ENCODE results near the gene METTL23. TPM values are rescaled to one million over a fixed set of nuclear protein-coding genes. Genes with fewer than 3 reads are reported as not detected.

Gene METTL23
- total RNA-seq, 1 donor from 2014 or later = 31.6 TPM

GRCh38 chr17:76685846-76686245, 40.8 kb upstream of the METTL23 start:
- Histone ChIP-seq H3K27ac (no peak overlapping the region), H3K4me3 (no peak overlapping the region), H3K4me1 (peaks cover 47% of the 10 kb centered on the region), H3K36me3 (peaks cover 34% of the 10 kb centered on the region), H3K27me3 (ENCODE audit: low read depth) (no peaks in the 10 kb centered on the region), H3K9me3 (no peaks in the 10 kb centered on the region)
- intact Hi-C loops (cut with DNase I) = no loop called here
- DNase-seq (no peak), ATAC-seq (no peak)
- no peak for TF ChIP-seq CTCF (IDR thresholded peaks at IDR 0.05)

- Histone ChIP-seq H3K27ac (peak overlapping the region; percentile 79), H3K9me3 (no peaks in the 10 kb centered on the region), H3K36me3 (peaks cover 32% of the 10 kb centered on the region), H3K27me3 (ENCODE audit: low read depth) (no peaks in the 10 kb centered on the region), H3K4me1 (peaks cover 46% of the 10 kb centered on the region), H3K4me3 (no peak overlapping the region)
- intact Hi-C loops (cut with DNase I) = no loop called here
- ATAC-seq = no peak
- DNase-seq = no peak
- no peak for TF ChIP-seq CTCF (IDR thresholded peaks at IDR 0.05)
These were observed 39.9 kb upstream of the METTL23 start for GRCh38 chr17:76686538-76687297.

- H3K27ac ChIP-seq = peak overlapping the region; percentile 79
- ATAC-seq (peak; percentile 22 to 40), DNase-seq (no peak)
- H3K4me1 ChIP-seq = peaks cover 38% of the 10 kb centered on the region
- intact Hi-C loops (cut with DNase I) = no loop called here
- H3K27me3 ChIP-seq (ENCODE audit: low read depth) = no peaks in the 10 kb centered on the region
- H3K4me3 ChIP-seq = no peak overlapping the region
- no peak for TF ChIP-seq CTCF (IDR thresholded peaks at IDR 0.05)
- peaks cover 29% of the 10 kb centered on the region for H3K36me3 ChIP-seq
- H3K9me3 ChIP-seq = no peaks in the 10 kb centered on the region
These were observed 39.1 kb upstream of the METTL23 start for GRCh38 chr17:76687298-76688164.

GRCh38 chr17:76688165-76688622, 38.4 kb upstream of the METTL23 start:
- TF ChIP-seq CTCF (IDR thresholded peaks at IDR 0.05) = no peak
- DNase-seq = no peak
- peak; percentile 13 to 20 for ATAC-seq
- no peaks in the 10 kb centered on the region for H3K27me3 ChIP-seq (ENCODE audit: low read depth)
- H3K27ac ChIP-seq = peak overlapping the region; percentile 79
- intact Hi-C loops (cut with DNase I) = no loop called here
- H3K9me3 ChIP-seq = no peaks in the 10 kb centered on the region
- H3K4me1 ChIP-seq = peaks cover 36% of the 10 kb centered on the region
- no peak overlapping the region for H3K4me3 ChIP-seq
- H3K36me3 ChIP-seq = peaks cover 24% of the 10 kb centered on the region

GRCh38 chr17:76689859-76690258, 36.8 kb upstream of the METTL23 start:
- Histone ChIP-seq H3K4me1 (peaks cover 42% of the 10 kb centered on the region), H3K27ac (no peak overlapping the region), H3K27me3 (ENCODE audit: low read depth) (no peaks in the 10 kb centered on the region), H3K4me3 (no peak overlapping the region), H3K9me3 (no peaks in the 10 kb centered on the region), H3K36me3 (peaks cover 7% of the 10 kb centered on the region)
- DNase-seq (no peak), ATAC-seq (no peak)
- intact Hi-C loops (cut with DNase I) = no loop called here
- no peak for TF ChIP-seq CTCF (IDR thresholded peaks at IDR 0.05)
